HEK293 (cell line): ENCODE results near the gene FAM234B.

Source experiments
- CTCF ChIA-PET: fragments of 350-600 bp; formaldehyde crosslinking; extraction: SDS; loops from one replicate; lab custom pipeline; 2021; ENCODE audit warnings: antibody characterized with exemption; lab: Yijun Ruan, JAX
- POLR2A ChIA-PET: fragments of 300-600 bp; formaldehyde crosslinking; extraction: SDS; loops from one replicate; lab custom pipeline; 2020; ENCODE audit warnings: antibody characterized with exemption, inconsistent platforms; lab: Yijun Ruan, JAX
- H3K27ac ChIP-seq: fragments of 200-500 bp; sonication (Bioruptor generic); 2 replicates; pipeline ENCODE4 v1.5.1; 2014; ENCODE audit warnings: low read depth, low read length, control low read depth, inconsistent platforms; ENCODE audit errors: extremely low read depth
- H3K36me3 ChIP-seq, 2 experiments: fragments of 200-500 bp in 1 of 2; sonication (Bioruptor generic) in 1 of 2; 1 replicate in 1 of 2; 2 replicates in 1 of 2; pipeline ENCODE4 v1.5.1; 2014 to 2017; ENCODE audit warnings: inconsistent platforms in 2 of 2, low read length in 2 of 2; ENCODE audit not compliant: control insufficient read depth in 2 of 2, insufficient read depth in 1 of 2
- H3K4me1 ChIP-seq: fragments of 200-500 bp; sonication (Bioruptor generic); 2 replicates; pipeline ENCODE4 v1.5.1; 2014; ENCODE audit warnings: mild to moderate bottlenecking, low read length, inconsistent platforms; ENCODE audit not compliant: control insufficient read depth, insufficient read depth
- H3K4me3 ChIP-seq: 2 replicates; pipeline ENCODE4 v1.5.1; 2011; ENCODE audit warnings: low read depth, mild to moderate bottlenecking, control low read depth, low read length, moderate library complexity
- H3K9me3 ChIP-seq: fragments of 200-500 bp; sonication (Bioruptor generic); 2 replicates; pipeline ENCODE4 v1.5.1; 2014; ENCODE audit warnings: low read depth, low read length, inconsistent platforms; ENCODE audit not compliant: control insufficient read depth, insufficient read depth
- EGR2 ChIP-seq: fragments of 450-650 bp; formaldehyde crosslinking; IDR thresholded peaks from 2 replicates; pipeline ENCODE4 v1.5.1; 2016; ENCODE audit warnings: low read depth, missing biosample characterization, missing genetic modification characterization
- PRDM1 ChIP-seq: fragments of 450-650 bp; formaldehyde crosslinking; IDR thresholded peaks from 2 replicates; pipeline ENCODE4; 2016; ENCODE audit warnings: missing biosample characterization, missing genetic modification characterization
- ZBTB10 ChIP-seq: fragments of 450-650 bp; formaldehyde crosslinking; IDR thresholded peaks from 2 replicates; pipeline ENCODE4 v1.5.1; 2016; ENCODE audit warnings: missing biosample characterization, missing genetic modification characterization
- ZBTB20 ChIP-seq: fragments of 450-650 bp; formaldehyde crosslinking; IDR thresholded peaks from 2 replicates; pipeline ENCODE4 v1.5.1; 2016; ENCODE audit warnings: missing biosample characterization, missing genetic modification characterization
- ZFHX2 ChIP-seq: fragments of 450-650 bp; formaldehyde crosslinking; conservative IDR thresholded peaks from 2 replicates; pipeline ENCODE4 v1.5.1; 2016; ENCODE audit warnings: missing biosample characterization, missing genetic modification characterization
- ZIC2 ChIP-seq: fragments of 450-650 bp; formaldehyde crosslinking; IDR thresholded peaks from 2 replicates; pipeline ENCODE4 v1.5.1; 2016; ENCODE audit warnings: missing biosample characterization, missing genetic modification characterization
- ZNF174 ChIP-seq: fragments of 450-650 bp; formaldehyde crosslinking; IDR thresholded peaks from 2 replicates; pipeline ENCODE4 v1.5.0; 2017; ENCODE audit warnings: missing biosample characterization, mild to moderate bottlenecking, missing genetic modification characterization
- ZNF239 ChIP-seq: fragments of 450-650 bp; formaldehyde crosslinking; IDR thresholded peaks from 2 replicates; pipeline ENCODE4 v1.5.1; 2016; ENCODE audit warnings: missing biosample characterization, missing genetic modification characterization
- ZNF248 ChIP-seq: fragments of 450-650 bp; formaldehyde crosslinking; IDR thresholded peaks from 2 replicates; pipeline ENCODE4 v1.5.1; 2017; ENCODE audit warnings: missing biosample characterization, missing genetic modification characterization
- ZNF280D ChIP-seq: fragments of 450-650 bp; formaldehyde crosslinking; IDR thresholded peaks from 2 replicates; pipeline ENCODE4 v1.5.1; 2016; ENCODE audit warnings: missing biosample characterization, missing genetic modification characterization
- ZNF37A ChIP-seq: fragments of 450-650 bp; IDR thresholded peaks from 2 replicates; pipeline ENCODE4 v1.5.1; 2018; ENCODE audit warnings: missing biosample characterization, missing genetic modification characterization
- ZNF513 ChIP-seq: fragments of 450-650 bp; IDR thresholded peaks from 2 replicates; pipeline ENCODE4 v1.5.1; 2018; ENCODE audit warnings: missing biosample characterization, missing genetic modification characterization

FAM234B gene

GRCh38 chr12:13044002-13044905, at the start of gene FAM234B (continued):
- TF ChIP-seq ZBTB10 (tag by site-specific recombination), result peak; percentile 51
- TF ChIP-seq ZNF280D (tag by site-specific recombination), result no peak
- peak; percentile 82 for TF ChIP-seq ZBTB20
- peak; percentile 78 for TF ChIP-seq PRDM1

- H3K4me1 ChIP-seq, result peaks cover 9% of the 10 kb centered on the region
- H3K27ac ChIP-seq, result no peak overlapping the region
- ChIA-PET POLR2A (no interaction called here), CTCF (interaction anchor here (0.6 kb wide), 1 partner anchor 164 kb away, joined by 3 read pairs; no protein-coding TSS in a partner anchor)
- H3K9me3 ChIP-seq, result no peaks in the 10 kb centered on the region
- no peaks in the 10 kb centered on the region for H3K36me3 ChIP-seq
- peak; percentile 31; the same call in 1 of the 2 replicates for TF ChIP-seq EGR2 (tag by site-specific recombination)
- peak; percentile 28; the same call in 1 of the 2 replicates for TF ChIP-seq ZFHX2
- no peak for TF ChIP-seq ZNF248 (tag by site-specific recombination)
- H3K4me3 ChIP-seq, result no peak overlapping the region
These were observed 49.1 kb upstream of the FAM234B start for GRCh38 chr12:12995088-12995487.

- ChIA-PET POLR2A (no interaction called here), CTCF (interaction anchor here (0.6 to 1.2 kb wide), 3 partner anchors 13 to 259 kb away, joined by 3 read pairs; no protein-coding TSS in a partner anchor)
- TF ChIP-seq ZNF239 (tag by site-specific recombination) (peak; percentile 95), ZNF174 (tag by site-specific recombination) (no peak)
- Histone ChIP-seq H3K4me1 (peaks cover 9% of the 10 kb centered on the region), H3K36me3 (no peaks in the 10 kb centered on the region), H3K4me3 (no peak overlapping the region), H3K27ac (no peak overlapping the region), H3K9me3 (no peaks in the 10 kb centered on the region)
These were observed 48.0 kb upstream of the FAM234B start for GRCh38 chr12:12996209-12996608.

- Histone ChIP-seq H3K4me3 (no peak overlapping the region), H3K36me3 (no peaks in the 10 kb centered on the region), H3K4me1 (peaks cover 9% of the 10 kb centered on the region), H3K27ac (no peak overlapping the region), H3K9me3 (no peaks in the 10 kb centered on the region)
- CTCF ChIA-PET, result interaction anchor here (0.6 to 1.3 kb wide), 5 partner anchors 11 to 214 kb away, joined by 3 to 7 read pairs (median 4); partner anchors contain the start of gene EMP1
- POLR2A ChIA-PET, result no interaction called here
- peak; percentile 33 for TF ChIP-seq ZIC2 (tag by site-specific recombination)
- no peak for TF ChIP-seq ZNF513
- no peak for TF ChIP-seq ZNF37A (tag by site-specific recombination)
These were observed 47.0 kb upstream of the FAM234B start for GRCh38 chr12:12997156-12997555.
